ENCODE data around the gene KISS1R.
"Not testable (repeated sequence)": the region's sequence is repeated elsewhere in the genome, so short reads cannot be mapped to it uniquely, and the experiment has no call there.

Gene KISS1R

DNA sequence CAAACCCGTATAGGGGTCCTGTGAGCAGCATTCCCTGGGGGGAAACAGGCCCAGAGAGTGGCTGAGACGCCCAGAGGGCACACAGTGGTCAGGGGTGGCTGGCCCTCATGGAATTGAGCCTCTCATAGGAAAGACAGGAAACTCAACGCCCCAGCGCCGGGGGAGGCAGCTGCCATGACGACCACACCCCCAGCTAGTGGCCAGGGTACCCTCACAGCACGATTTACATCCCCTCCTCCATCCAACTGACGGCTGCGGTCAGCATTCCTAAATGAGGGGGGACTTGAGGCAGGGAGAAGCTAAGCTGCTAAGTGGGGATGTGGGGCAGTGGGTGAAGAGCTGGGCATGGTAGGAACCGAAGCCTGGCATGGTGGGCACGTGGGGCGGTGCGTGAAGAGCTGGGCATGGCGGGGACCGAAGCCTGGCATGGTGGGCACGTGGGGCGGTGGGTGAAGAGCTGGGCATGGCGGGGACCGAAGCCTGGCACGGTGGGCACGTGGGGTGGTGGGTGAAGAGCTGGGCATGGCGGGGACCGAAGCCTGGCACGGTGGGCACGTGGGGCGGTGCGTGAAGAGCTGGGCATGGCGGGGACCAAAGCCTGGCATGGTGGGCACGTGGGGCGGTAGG, 34.1 kb upstream of the KISS1R start:
- DNase-seq = no peak

DNA sequence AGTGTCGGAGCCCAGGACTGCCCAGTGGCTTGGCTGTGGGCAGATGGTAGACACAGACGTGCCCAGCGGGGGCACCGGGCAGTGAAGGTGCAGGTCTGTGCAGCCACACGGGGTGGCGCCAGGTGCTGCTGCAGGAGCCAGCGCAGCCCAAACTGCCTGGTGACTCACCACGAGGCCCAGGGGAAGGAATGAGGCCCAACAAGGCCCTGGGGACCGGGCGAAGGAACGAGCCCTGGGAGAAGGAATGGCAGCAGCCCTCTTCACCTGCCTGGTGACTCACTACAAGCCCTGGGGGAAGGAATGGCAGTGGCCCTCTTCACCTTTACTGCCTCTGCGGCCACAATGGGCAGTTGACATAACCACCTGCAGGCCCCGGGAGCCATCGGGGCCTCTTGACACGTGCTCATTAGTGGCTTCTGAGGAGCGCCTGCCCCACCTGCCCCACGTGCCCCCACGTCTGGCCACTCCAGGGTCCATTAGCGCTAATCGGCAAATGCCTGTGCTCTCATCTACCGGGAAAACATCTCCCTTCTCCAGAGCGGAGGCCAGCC, 33.4 kb upstream of the KISS1R start:
- no peak for DNase-seq

DNA sequence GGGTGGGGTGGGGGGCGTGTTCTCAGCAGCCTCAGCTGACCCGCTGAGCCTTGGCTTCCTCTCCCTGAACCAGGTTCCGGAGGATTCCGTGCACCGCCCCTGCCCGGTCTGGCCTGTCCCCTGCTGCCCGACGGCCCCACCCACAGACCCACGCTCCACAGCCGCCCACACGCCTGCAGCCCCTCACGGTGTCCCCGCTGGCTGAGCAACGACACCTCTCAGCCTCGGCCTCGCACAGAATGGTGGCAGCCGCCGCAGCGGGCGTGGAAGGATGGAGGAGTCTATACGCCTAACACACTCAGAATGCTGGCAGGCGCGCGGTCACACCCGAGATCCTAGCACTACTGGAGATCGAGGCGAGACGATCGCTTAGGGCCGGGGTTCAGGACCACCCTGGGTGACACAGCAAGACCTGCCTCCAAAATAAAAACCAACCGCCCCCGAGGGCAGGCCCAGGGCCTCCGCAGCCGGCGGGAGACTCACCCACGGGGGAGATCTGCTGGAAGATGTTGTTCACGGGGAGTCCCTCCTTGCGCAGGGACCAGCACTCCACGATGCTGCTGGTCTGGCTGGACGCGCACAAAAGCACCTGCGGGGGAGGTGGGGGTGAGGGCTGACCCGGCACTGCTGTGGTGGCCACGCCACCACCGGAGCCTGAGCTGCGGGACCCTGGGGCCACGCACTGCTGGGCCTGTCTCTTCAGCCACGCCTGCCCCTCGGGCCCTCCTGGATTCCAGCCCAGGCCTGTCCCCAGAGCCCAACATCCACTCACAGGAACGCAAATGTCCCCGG, 32.5 kb upstream of the KISS1R start:
- DNase-seq = no peak

DNA sequence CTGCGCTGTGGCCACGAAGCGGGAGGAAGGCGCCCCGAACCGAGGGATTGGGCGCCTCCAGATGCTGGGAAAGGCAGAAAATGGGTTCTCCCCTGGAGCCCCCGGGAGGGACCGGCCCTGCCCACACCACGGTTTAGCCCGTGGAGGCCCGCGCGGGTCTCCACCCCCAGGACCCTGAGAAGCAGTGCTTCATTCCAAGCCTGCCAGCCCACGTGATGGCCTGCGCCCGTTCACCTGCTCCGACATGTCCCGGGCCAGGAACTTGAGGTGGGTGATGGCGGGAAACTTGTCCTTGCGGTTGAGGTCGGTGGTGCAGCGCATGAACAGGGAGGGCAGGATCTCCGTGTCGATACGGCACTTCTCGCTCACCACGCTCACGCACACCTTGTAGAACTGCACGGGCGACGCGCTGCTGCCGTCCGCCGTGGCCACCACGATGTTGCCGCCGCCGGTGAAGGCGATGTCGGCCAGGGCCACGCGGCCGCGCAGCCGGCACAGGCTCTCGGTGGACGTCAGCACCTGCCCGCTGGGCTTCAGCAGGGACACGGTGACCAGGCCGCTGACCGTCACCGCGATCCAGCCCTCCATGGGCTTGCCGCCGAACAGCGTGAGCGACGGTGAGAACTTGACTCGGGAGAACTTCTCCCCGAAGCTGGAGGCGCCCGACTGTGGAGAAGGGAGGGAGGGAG, 31.5 kb upstream of the KISS1R start:
- no peak for DNase-seq

DNA sequence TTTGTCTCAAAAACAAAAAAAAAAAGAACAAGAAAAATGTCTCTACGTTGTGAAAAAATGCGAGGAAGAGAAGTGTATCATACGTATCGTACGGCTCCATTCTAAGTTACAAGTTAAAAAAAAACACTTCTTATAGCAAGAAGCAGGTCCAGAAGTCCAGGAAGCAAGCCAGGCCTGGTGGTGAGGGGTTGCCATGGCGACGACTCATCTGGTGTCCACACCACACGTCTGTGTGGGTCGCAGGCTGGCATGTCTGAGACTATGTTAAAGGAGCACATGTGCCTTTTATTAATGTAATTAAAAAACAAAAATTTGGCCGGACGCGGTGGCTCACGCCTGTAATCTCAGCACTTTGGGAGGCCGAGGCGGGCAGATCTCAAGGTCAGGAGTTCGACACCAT, 30.1 kb upstream of the KISS1R start:
- no peak for DNase-seq

DNA sequence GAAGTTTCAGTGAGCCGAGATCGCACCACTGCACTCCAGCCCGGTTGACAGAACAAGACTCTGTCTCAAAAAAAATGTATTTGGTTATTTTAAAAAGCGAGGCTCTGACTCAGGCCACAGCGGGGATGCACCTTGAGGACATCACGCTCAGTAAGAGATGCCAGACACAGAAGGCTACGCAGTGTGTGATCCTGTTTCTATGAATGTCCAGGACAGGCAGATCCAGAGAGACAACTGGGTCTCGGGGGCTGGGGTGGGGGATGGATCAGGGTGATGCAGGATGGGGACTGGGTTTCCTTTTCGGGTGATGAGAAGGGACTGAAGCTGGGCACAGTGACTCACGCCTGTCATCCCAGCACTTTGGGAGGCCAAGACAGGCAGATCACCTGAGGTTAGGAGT, 29.5 kb upstream of the KISS1R start:
- no peak for DNase-seq

DNA sequence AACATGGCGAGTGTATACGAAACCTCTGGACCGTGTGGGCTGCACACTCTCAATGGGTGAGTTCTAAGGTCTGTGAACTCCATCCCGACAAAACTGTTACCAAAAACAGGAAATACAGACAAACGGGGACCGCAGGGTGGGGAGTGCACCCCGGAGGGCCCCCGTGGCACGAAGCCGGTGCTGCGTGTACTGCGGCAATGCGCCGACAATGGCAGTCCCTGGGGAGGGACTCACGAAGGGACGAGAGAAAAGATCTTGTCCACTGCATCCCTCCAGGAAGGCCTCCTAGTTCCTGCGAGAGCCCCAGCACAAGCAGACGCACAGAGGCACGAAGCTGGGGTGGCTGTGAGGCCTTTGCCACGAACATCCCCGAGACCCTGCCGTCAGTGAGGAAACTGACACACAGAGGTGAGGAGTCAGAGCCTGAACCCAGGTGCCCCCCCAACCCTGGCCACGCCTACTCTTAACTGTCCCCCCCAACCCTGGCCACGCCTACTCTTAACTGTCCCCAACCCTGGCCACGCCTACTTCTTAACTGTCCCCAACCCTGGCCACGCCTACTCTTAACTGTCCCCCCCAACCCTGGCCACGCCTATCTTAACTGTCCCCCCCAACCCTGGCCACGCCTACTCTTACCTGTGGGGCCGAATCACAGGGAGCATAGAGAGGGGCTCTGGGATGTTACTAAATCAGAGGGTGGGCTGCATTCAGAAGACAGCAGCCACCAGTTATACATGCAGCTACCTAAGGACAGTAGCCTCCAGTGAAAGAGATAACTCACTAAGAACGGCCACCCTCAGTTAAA, 28.4 kb upstream of the KISS1R start:
- no peak for DNase-seq

DNA sequence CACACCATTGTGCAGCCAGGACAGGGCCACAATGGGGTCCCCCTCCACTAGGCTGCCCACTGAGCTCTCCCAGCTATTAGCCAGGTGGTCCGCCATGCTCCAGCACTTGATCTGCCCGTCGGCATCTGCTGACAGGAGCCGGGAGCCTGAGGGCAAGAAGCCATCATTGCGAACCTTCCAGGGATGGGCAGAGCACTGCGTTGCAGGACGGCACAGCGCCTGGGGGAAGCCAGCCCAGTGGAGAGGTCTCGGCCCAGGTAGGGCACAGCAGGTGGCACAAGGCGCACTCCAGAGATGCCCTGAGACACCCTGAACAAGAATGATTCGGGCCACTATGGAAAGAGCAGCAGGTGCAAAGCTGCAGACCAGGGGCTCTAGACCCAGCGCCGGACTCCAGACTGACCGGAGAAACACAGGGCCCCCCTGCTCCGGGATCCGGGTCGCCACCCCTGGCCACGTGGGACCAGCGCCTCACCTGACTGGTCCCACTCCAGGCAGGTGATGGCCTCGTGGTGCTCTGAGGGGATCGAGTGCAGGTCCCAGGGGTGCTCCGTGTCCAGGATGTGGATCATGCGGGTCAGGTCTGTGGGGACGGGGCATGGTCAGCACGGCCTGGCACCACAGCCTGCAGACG, 27.4 kb upstream of the KISS1R start:
- no peak for DNase-seq

DNA sequence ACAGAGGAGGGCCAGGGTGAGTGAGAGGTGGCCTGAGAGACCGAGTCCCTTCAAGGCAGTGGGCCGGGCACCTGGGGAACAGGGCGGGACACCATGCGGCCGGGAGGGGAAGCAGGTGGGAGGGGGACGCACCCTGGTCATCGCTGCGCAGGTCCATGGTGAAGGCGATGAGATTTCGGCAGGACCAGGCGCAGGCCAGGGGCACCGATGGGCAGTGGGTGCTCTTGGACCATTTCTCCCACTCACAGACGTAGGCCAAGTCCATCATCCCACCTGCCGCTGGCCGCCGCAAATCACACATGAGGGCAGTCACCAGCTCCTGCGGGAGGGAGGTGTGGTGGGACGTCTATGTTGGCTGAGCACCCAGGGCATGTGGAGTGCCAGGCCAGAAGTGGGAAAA, 26.3 kb upstream of the KISS1R start:
- no peak for DNase-seq

DNA sequence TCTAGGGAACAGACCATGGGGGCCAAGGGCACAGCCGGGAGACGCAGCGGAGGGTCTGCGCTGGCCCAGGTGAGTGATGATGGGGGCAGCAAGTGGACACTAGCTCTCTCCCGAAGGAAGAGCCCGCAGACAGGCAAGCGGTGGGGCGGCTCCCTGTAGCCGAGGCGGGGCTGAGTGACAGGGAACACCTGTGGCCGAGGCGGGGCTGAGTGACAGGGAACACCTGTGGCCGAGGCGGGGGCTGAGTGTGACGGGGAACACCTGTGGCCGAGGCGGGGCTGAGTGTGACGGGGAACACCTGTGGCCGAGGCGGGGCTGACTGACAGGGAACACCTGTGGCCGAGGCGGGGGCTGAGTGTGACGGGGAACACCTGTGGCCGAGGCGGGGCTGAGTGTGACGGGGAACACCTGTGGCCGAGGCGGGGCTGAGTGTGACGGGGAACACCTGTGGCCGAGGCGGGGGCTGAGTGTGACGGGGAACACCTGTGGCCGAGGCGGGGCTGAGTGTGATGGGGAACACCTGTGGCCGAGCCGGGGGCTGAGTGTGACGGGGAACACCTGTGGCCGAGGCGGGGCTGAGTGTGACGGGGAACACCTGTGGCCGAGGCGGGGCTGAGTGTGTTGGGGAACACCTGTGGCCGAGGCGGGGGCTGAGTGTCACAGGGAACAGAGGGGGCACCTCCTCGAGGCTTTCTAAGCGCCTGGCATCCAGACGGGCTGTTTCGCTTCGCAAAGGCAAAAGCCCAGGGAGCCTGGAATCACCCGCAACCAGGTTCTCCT, 25.5 kb upstream of the KISS1R start:
- not testable (repeated sequence) for DNase-seq

DNA sequence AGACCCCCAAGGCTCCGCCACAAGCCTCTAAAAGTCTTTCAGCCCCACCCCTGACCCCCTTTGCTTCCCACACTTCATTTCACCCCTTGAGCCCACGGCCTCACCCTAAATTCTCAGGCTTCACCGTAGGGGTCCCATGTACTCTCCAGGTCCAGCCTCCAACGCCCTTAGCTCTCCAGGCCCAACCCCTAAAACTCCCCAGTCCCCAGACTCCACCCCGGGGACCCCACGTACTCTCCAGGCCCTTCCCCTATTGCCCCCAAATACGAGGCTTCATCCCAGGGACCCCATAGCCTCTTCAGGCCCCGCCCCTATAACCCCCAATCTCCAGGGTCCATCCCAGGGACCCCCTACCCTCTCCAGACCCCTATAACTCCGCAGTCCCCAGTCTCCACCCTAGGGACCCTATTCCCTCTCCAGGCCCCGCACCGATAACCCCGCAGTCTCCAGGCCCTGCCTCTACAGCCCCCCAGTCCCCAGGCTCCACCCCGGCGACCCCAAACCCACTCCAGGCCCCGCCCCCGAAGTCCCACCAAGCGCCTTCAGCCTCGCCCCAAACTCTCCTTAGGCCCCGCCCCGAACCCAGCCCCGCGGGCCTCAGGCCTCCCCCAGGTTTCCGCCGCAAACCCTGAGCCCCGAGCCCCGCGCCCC, 24.8 kb upstream of the KISS1R start:
- no peak for DNase-seq

DNA sequence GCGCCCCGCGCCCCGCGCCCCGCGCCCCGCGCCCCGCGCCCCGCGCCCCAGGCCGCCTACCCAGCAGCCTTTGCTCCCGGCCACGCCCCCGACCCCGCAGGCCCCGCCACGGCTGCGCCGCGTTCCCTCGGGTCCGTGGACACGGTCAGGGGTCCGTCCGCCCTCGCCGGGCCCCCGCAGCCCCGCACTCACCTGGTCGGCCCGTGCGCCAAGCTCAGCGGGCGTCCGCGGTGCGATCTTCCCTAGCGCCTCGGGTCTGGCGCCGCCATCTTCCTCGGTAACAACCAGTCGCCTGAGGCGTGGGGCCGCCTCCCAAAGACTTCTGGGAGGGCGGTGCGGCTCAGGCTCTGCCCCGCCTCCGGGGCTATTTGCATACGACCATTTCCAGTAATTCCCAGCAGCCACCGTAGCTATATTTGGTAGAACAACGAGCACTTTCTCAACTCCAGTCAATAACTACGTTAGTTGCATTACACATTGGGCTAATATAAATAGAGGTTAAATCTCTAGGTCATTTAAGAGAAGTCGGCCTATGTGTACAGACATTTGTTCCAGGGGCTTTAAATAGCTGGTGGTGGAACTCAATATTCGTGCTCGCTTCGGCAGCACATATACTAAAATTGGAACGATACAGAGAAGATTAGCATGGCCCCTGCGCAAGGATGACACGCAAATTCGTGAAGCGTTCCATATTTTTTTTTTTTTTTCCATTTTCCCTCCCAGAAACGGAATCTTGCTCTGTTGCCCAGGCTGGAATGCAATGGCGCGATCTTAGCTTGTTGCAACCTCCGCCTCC, 24.0 kb upstream of the KISS1R start, which contains the start of the genes MED16 and RNU6-9:
TSS of gene MED16 (minus strand) at position 294 of the 796 bp plus-strand sequence. CDS start 2,056 bp downstream, outside the sequence.
TSS of gene RNU6-9 (plus strand) at position 591 of the 796 bp plus-strand sequence.
- peak; percentile 66 for DNase-seq

DNA sequence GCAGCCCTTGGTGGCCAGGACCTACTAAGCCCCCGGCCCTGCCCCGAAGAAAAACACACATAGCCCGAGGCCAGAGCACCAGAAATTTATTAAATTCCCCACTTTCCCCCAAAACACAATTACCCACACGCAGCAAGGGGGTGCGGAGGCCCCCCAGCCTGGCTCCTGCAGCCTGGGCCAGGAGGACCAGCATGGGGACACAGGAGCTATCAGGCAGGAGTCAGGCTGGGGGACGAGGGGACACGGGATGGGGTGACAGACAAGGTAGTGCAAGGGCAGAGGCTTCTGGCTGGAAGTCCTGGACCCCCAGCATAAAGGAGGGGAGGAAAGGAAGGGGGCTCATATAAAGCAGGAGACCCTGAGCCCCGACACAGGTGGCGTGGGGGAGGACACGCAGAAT, 20.7 kb upstream of the KISS1R start:
- DNase-seq = no peak

DNA sequence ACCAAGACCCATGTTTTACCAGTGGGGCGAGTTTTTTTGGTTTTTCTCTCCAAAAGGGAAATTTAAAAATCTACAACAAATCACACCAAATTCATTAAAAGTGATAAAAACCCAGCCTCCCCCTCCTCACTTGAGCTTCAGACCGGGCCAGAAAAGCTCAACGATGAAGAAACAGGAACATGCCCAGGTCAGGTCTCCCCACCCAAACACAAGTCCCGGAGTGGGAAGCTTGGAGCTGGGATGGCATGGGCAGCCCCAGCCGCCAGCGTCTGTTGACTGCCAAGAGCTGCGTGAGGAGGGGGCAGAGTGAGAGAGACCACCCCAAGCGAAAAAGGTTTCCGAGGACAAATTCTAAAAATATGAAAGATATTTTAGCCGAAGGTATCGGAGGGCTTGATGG, 20.1 kb upstream of the KISS1R start:
- no peak for DNase-seq

DNA sequence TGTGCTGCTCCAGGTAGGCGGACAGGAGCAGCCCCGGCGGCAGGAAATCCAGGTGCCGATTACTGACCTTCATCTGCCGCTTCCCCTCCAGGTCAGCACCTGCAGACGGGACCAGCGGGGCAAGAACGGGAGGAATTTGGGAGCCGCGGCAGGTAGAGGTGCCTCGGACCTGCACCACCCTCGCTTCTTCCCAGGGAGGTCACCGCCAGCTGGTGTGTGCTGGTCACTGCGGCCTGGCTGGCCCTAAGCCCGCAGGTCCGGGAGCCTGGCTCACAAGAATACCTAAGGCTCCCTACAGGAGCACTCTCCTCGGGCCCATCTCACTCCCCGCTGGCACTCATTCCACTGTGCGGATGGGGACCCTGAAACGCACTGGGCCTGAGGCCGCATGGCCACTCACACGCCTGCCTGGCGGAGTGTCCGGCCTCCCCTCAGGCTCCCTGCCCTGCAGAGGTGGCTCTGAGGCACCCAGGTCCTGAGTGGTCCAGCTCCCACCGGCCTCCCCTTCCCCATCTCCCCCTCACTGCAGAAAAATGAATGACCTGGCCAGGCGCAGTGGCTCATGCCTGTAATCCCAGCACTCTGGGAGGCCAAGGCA, 19.6 kb upstream of the KISS1R start:
- DNase-seq = no peak

DNA sequence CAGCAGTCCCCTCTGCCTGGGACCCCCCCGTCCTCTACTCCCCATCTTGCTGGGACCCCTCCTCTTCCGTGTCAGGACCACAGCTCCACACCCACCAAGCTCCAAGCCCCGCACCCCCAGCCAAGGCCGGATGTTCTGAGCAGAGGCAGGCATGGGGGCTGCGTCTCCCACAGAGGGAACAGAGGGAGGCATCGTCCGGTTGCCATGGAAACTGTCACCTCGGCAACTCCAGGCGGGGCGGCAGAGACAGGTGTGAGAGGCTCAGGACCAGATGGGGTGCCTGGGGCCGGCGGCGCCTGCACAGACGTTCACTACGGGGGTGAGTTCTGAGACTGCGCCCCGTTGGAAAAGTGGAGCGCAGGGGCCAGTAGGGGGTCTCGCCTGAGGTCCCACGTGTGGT, 18.5 kb upstream of the KISS1R start:
- no peak for DNase-seq

DNA sequence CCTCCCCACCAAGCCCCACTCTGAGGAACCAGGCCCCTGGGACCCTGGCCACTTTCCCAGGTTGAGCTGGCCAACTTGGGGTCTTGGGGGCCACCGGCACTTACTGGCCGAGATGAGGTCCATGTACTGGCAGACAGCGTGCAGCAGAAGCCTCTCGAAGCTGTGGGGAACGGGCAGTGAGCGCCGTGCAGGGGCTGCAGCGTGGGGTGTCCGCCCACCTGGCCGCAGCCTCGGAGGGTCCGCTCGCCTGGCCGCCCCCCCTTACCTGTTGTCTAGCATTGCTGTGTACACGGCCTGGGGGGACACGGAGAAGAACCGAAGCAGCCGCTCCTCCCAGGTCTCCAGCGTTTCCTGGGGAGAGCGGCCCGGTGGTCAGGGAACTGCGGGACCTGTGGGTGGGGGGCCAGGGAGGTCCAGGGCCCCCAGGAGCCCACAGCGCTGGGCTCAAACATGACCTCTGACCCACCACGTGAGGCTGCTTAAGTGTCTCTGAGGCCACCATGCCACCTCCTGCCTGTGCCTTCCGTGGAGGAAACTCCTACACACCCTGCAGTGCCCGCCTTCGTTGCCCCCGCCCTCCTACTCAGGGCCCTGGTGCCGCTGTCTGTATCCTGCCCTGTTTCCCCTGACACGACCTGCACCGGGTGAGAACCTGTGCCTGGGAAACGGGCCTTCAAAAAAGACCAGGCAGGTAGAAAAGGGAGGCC, 17.6 kb upstream of the KISS1R start:
- DNase-seq = no peak

DNA sequence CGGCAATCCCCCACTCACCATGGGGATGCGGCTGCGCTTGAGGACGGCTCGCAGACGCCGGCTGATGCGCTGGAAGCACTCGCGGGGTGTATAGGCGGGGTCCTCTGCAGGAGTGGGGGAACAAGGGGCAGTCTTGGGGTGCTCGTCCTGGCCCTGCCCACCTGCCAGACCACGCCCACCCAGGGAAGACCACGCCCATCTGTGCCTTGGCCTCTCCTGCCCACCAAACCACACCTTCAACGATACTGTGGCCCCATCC, 17.2 kb upstream of the KISS1R start:
- no peak for DNase-seq

Measured in GF-D8 (cell line).